Transverse colon (tissue), 4 donors: ENCODE measurements around the gene JUND. TPM values are rescaled to one million over a fixed set of nuclear protein-coding genes. Genes with fewer than 3 reads are reported as not detected.

ENCODE experiments used
- DNase-seq: peaks from one replicate; pipeline ENCODE4 v3.0.0-alpha.2; 2019
- H3K27ac ChIP-seq, 4 donors: fragments of 200-600 bp; sonication (generic); 2 replicates each; pipeline ENCODE4 v1.5.1; 2016 to 2018; ENCODE audit warnings: inconsistent platforms in 4 of 4
- H3K27me3 ChIP-seq: fragments of 200-600 bp; sonication (generic); 2 replicates; pipeline ENCODE4 v1.5.1; 2017; ENCODE audit warnings: inconsistent platforms
- H3K36me3 ChIP-seq, 4 donors: fragments of 200-600 bp; sonication (generic); 2 replicates each; pipeline ENCODE4 v1.5.1; 2017 to 2019; ENCODE audit warnings: inconsistent platforms in 4 of 4
- H3K4me1 ChIP-seq, 4 donors: fragments of 200-600 bp; sonication (generic); 2 replicates each; pipeline ENCODE4 v1.5.1; 2017 to 2020; ENCODE audit warnings: inconsistent platforms in 4 of 4
- H3K4me3 ChIP-seq, 4 donors: fragments of 200-600 bp; sonication (generic); 1 replicate in 1 of 4; 2 replicates in 3 of 4; pipeline versions ENCODE4 v1.5.1 to v1.6.1; 2017 to 2019; ENCODE audit warnings: inconsistent platforms in 4 of 4
- H3K9me3 ChIP-seq, 2 donors: fragments of 200-600 bp; sonication (generic); 2 replicates each; pipeline ENCODE4 v1.5.1; 2017 to 2019; ENCODE audit warnings: inconsistent platforms in 2 of 2
- CTCF ChIP-seq, 5 experiments: fragments of 200-600 bp in 3 of 5; fragments of 450-650 bp in 2 of 5; sonication (generic) in 3 of 5; IDR thresholded peaks; 1 replicate in 2 of 5; 2 replicates in 3 of 5; pipeline ENCODE4 v1.5.1; 2016 to 2017; ENCODE audit warnings: antibody characterized with exemption in 5 of 5, inconsistent platforms in 3 of 5, mild to moderate bottlenecking in 2 of 5, moderate library complexity in 1 of 5
- EP300 ChIP-seq: sonication (generic); formaldehyde crosslinking; IDR thresholded peaks from one replicate; pipeline ENCODE4 v1.6.1; 2017; ENCODE audit warnings: antibody characterized with exemption, low read depth
- POLR2A ChIP-seq: fragments of 450-650 bp; IDR thresholded peaks from one replicate; pipeline ENCODE4 v1.6.1; 2016; ENCODE audit warnings: antibody characterized with exemption, mild to moderate bottlenecking, moderate library complexity
- POLR2AphosphoS5 ChIP-seq, 3 donors: sonication (generic); formaldehyde crosslinking; IDR thresholded peaks; one replicate each; pipeline ENCODE4 v1.6.1; 2016; ENCODE audit warnings: antibody characterized with exemption in 3 of 3
- WGBS, 2 donors: methylation state at CpG; one replicate each; pipeline ENCODE4 v1.1.5; 2018; ENCODE audit warnings: low coverage in 1 of 2; 5-methylcytosine and 5-hydroxymethylcytosine counted together
- in situ Hi-C, 4 donors: fragments of 200-750 bp; cut with MboI; loops; one replicate each; pipeline versions ENCODE4 v1.15.0 to v1.15.1; 2017; ENCODE audit warnings: low sequenced_read_pairs in 3 of 4, low pct_ligation_motif_present in 1 of 4, low pct_unique_long_range_greater_than_20kb in 1 of 4
- intact Hi-C: fragments of 100-400 bp; cut with DNase I; formaldehyde crosslinking; loops from one replicate; pipeline ENCODE4 v1.15.1; 2023; ENCODE audit warnings: low total_unique reads
- total RNA-seq, 4 donors: library from RNA; depleted of rRNA; stranded (reverse); fragments of >200 nt; gene quantifications; one replicate each; pipeline ENCODE4 v1.1.0, GENCODE V29; 2016

JUND gene
- total RNA-seq, 4 donors from 2014 or later, result 714 to 2,423 (median 1,288) TPM

GRCh38 chr19:18304458-18305310 is 23.3 kb upstream of the JUND start:
- H3K9me3 ChIP-seq, result no peaks in the 10 kb centered on the region
- peaks cover 0 to 10% (median 0%) of the 10 kb centered on the region in 4 donors for H3K36me3 ChIP-seq
- intact Hi-C loops (no loop called here), in situ Hi-C loops (no loop called here)
- H3K4me1 ChIP-seq, result peaks cover 27 to 78% (median 45%) of the 10 kb centered on the region in 4 donors
- H3K4me3 ChIP-seq, result peak overlapping the region in 3 of 4 donors; percentile 22 to 47 (median 27)
- WGBS, 2 donors, result 19 to 22% methylated on average over 6 to 29 of the region's 29 CpGs
- peak; percentile 38 to 71 (median 61) for TF ChIP-seq POLR2AphosphoS5 (IDR thresholded peaks at IDR 0.05)
- TF ChIP-seq EP300, result no peak
- peak; percentile 76 for TF ChIP-seq POLR2A
- peak overlapping the region; percentile 93 to 98 (median 96) for H3K27ac ChIP-seq
- H3K27me3 ChIP-seq, result no peaks in the 10 kb centered on the region
- peak; percentile 75 for DNase-seq

DNA sequence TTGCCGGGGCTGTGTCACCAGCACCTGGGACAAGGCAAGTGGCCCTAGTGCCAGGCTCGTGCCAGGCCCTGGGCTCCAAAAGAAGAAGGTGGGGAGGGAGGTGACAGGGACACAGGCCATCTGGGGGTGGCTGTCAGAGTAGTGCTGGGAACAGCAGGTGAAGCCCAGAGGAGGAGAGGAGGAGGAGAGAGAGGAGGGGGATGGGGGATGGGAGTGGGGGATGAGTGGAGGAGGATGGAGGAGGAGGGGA is 22.7 kb upstream of the JUND start:
- H3K4me3 ChIP-seq, result peak overlapping the region in 2 of 4 donors; percentile 27 to 47
- H3K27ac ChIP-seq, result peak overlapping the region; percentile 93 to 98 (median 96)
- in situ Hi-C loops, result no loop called here
- H3K27me3 ChIP-seq, result no peaks in the 10 kb centered on the region
- DNase-seq, result no peak
- H3K9me3 ChIP-seq, result no peaks in the 10 kb centered on the region
- WGBS, 2 donors, result 23% methylated on average over 2 of the region's 2 CpGs; no CpG with 5 or more reads in 1 of the 2 donors
- peaks cover 0 to 6% (median 0%) of the 10 kb centered on the region in 4 donors for H3K36me3 ChIP-seq
- no peak for TF ChIP-seq POLR2AphosphoS5 (IDR thresholded peaks at IDR 0.05)
- no peak for TF ChIP-seq EP300
- TF ChIP-seq POLR2A, result no peak
- no peak for TF ChIP-seq CTCF (IDR thresholded peaks at IDR 0.05)
- peaks cover 27 to 78% (median 45%) of the 10 kb centered on the region in 4 donors for H3K4me1 ChIP-seq
- intact Hi-C loops, result no loop called here

- Histone ChIP-seq H3K9me3 (no peaks in the 10 kb centered on the region), H3K27me3 (no peaks in the 10 kb centered on the region), H3K36me3 (no peaks in the 10 kb centered on the region), H3K4me1 (peaks cover 27 to 64% (median 45%) of the 10 kb centered on the region in 4 donors), H3K4me3 (no peak overlapping the region), H3K27ac (peak overlapping the region; percentile 53 to 98 (median 87))
- intact Hi-C loops, result no loop called here
- WGBS, 2 donors, result 60% methylated on average over 4 of the region's 4 CpGs; no CpG with 5 or more reads in 1 of the 2 donors
- TF ChIP-seq EP300, result no peak
- TF ChIP-seq CTCF (IDR thresholded peaks at IDR 0.05), result peak in 1 of 5 experiments; percentile 10
- TF ChIP-seq POLR2AphosphoS5 (IDR thresholded peaks at IDR 0.05), result no peak
- TF ChIP-seq POLR2A, result no peak
- no peak for DNase-seq
- in situ Hi-C loops, result no loop called here
These were observed 20.3 kb upstream of the JUND start for GRCh38 chr19:18301718-18302111.

GRCh38 chr19:18300930-18301717 is 19.7 kb upstream of the JUND start:
- in situ Hi-C loops (no loop called here), intact Hi-C loops (no loop called here)
- TF ChIP-seq POLR2A (no peak), POLR2AphosphoS5 (IDR thresholded peaks at IDR 0.05) (peak in 2 of 3 donors; percentile 41 to 58), EP300 (no peak)
- Histone ChIP-seq H3K9me3 (no peaks in the 10 kb centered on the region), H3K4me3 (no peak overlapping the region), H3K36me3 (no peaks in the 10 kb centered on the region), H3K4me1 (peaks cover 23 to 58% (median 42%) of the 10 kb centered on the region in 4 donors), H3K27me3 (no peaks in the 10 kb centered on the region), H3K27ac (peak overlapping the region; percentile 53 to 98 (median 87))
- peak; percentile 79 for DNase-seq
- WGBS, 2 donors, result 53% methylated on average over 18 of the region's 18 CpGs; no CpG with 5 or more reads in 1 of the 2 donors

GRCh38 chr19:18299654-18300053 is 18.2 kb upstream of the JUND start:
- no peaks in the 10 kb centered on the region for H3K36me3 ChIP-seq
- in situ Hi-C loops (no loop called here), intact Hi-C loops (no loop called here)
- H3K9me3 ChIP-seq, result no peaks in the 10 kb centered on the region
- 69 to 92% methylated on average over 2 to 9 of the region's 9 CpGs for WGBS, 2 donors
- peaks cover 15 to 44% (median 28%) of the 10 kb centered on the region in 4 donors for H3K4me1 ChIP-seq
- DNase-seq, result no peak
- H3K4me3 ChIP-seq, result no peak overlapping the region
- no peaks in the 10 kb centered on the region for H3K27me3 ChIP-seq
- peak overlapping the region in 2 of 4 donors; percentile 26 to 97 for H3K27ac ChIP-seq
- TF ChIP-seq CTCF (IDR thresholded peaks at IDR 0.05) (no peak), POLR2AphosphoS5 (IDR thresholded peaks at IDR 0.05) (no peak), POLR2A (no peak), EP300 (no peak)
